Stimulated activated memory B cell treated with anti-CD40 and anti-IgM and Interleukin-4, amounts not matched to agents 10 μg/mL and 1 μg/mL and 100 μg/mL, for 72 hours (primary cell): Measurements from ENCODE around the gene ADAM22.

ENCODE experiments used
- ATAC-seq: fragments of 150-1000 bp; cut with Tn5 transposase; 2 replicates; pipeline ENCODE4 v1.10.0; 2021
- H3K27ac Mint-ChIP-seq: one replicate; pipeline ENCODE4 v1.8.0; 2022; ENCODE audit warnings: mild to moderate bottlenecking, mixed read lengths
- H3K27me3 Mint-ChIP-seq: one replicate; pipeline ENCODE4 v1.8.0; 2022; ENCODE audit warnings: mixed read lengths
- H3K36me3 Mint-ChIP-seq: one replicate; pipeline ENCODE4 v1.8.0; 2022; ENCODE audit warnings: mixed read lengths
- H3K4me1 Mint-ChIP-seq: one replicate; pipeline ENCODE4 v1.8.0; 2022; ENCODE audit warnings: mixed read lengths
- H3K4me3 Mint-ChIP-seq: one replicate; pipeline ENCODE4 v1.8.0; 2022; ENCODE audit warnings: mild to moderate bottlenecking, moderate library complexity, mixed read lengths
- H3K9me3 Mint-ChIP-seq: one replicate; pipeline ENCODE4 v1.8.0; 2022; ENCODE audit warnings: mixed read lengths

Gene ADAM22

GRCh38 chr7:88101769-88102168, 167.7 kb downstream of the ADAM22 start:
- H3K27ac Mint-ChIP-seq = no peak overlapping the region
- H3K9me3 Mint-ChIP-seq = no peaks in the 10 kb centered on the region
- H3K4me3 Mint-ChIP-seq = no peak overlapping the region
- no peak for ATAC-seq
- no peaks in the 10 kb centered on the region for H3K36me3 Mint-ChIP-seq
- H3K27me3 Mint-ChIP-seq = no peaks in the 10 kb centered on the region
- H3K4me1 Mint-ChIP-seq = no peaks in the 10 kb centered on the region

- no peak for ATAC-seq
- no peaks in the 10 kb centered on the region for H3K4me1 Mint-ChIP-seq
- no peaks in the 10 kb centered on the region for H3K9me3 Mint-ChIP-seq
- H3K27ac Mint-ChIP-seq = no peak overlapping the region
- H3K36me3 Mint-ChIP-seq = no peaks in the 10 kb centered on the region
- no peak overlapping the region for H3K4me3 Mint-ChIP-seq
- H3K27me3 Mint-ChIP-seq = no peaks in the 10 kb centered on the region
Observed at GRCh38 chr7:88102675-88103074, 168.6 kb downstream of the ADAM22 start.

- Mint-ChIP-seq H3K9me3 (no peaks in the 10 kb centered on the region), H3K27ac (no peak overlapping the region), H3K4me3 (no peak overlapping the region), H3K36me3 (no peaks in the 10 kb centered on the region), H3K4me1 (no peaks in the 10 kb centered on the region), H3K27me3 (no peaks in the 10 kb centered on the region)
- ATAC-seq = no peak
Observed at GRCh38 chr7:88104732-88105131, 170.7 kb downstream of the ADAM22 start.

- Mint-ChIP-seq H3K4me1 (no peaks in the 10 kb centered on the region), H3K9me3 (no peaks in the 10 kb centered on the region)
Observed at GRCh38 chr7:88105231-88105630, 171.2 kb downstream of the ADAM22 start.

GRCh38 chr7:88106434-88106833, 172.4 kb downstream of the ADAM22 start:
- no peak overlapping the region for H3K4me3 Mint-ChIP-seq

More at GRCh38 chr7:88105231-88105630, 171.2 kb downstream of the ADAM22 start:
- Mint-ChIP-seq H3K27me3 (no peaks in the 10 kb centered on the region), H3K27ac (no peak overlapping the region), H3K36me3 (no peaks in the 10 kb centered on the region), H3K4me3 (no peak overlapping the region)
- ATAC-seq = no peak

GRCh38 chr7:88109612-88110011, 175.6 kb downstream of the ADAM22 start:
- no peak overlapping the region for H3K4me3 Mint-ChIP-seq
- no peaks in the 10 kb centered on the region for H3K4me1 Mint-ChIP-seq
- no peaks in the 10 kb centered on the region for H3K36me3 Mint-ChIP-seq
- H3K27ac Mint-ChIP-seq = no peak overlapping the region
- no peak for ATAC-seq
- H3K27me3 Mint-ChIP-seq = no peaks in the 10 kb centered on the region
- no peaks in the 10 kb centered on the region for H3K9me3 Mint-ChIP-seq

More at GRCh38 chr7:88106434-88106833, 172.4 kb downstream of the ADAM22 start:
- no peaks in the 10 kb centered on the region for H3K4me1 Mint-ChIP-seq
- no peaks in the 10 kb centered on the region for H3K36me3 Mint-ChIP-seq
- no peak overlapping the region for H3K27ac Mint-ChIP-seq
- H3K9me3 Mint-ChIP-seq = no peaks in the 10 kb centered on the region
- H3K27me3 Mint-ChIP-seq = no peaks in the 10 kb centered on the region
- ATAC-seq = no peak

GRCh38 chr7:88111140-88111743, 177.2 kb downstream of the ADAM22 start:
- no peaks in the 10 kb centered on the region for H3K36me3 Mint-ChIP-seq
- no peak for ATAC-seq
- H3K9me3 Mint-ChIP-seq = no peaks in the 10 kb centered on the region
- H3K4me1 Mint-ChIP-seq = no peaks in the 10 kb centered on the region
- no peaks in the 10 kb centered on the region for H3K27me3 Mint-ChIP-seq
- no peak overlapping the region for H3K27ac Mint-ChIP-seq
- no peak overlapping the region for H3K4me3 Mint-ChIP-seq

GRCh38 chr7:88111954-88112471, 178.0 kb downstream of the ADAM22 start:
- Mint-ChIP-seq H3K4me3 (no peak overlapping the region), H3K9me3 (no peaks in the 10 kb centered on the region), H3K27ac (no peak overlapping the region), H3K4me1 (no peaks in the 10 kb centered on the region), H3K36me3 (no peaks in the 10 kb centered on the region), H3K27me3 (no peaks in the 10 kb centered on the region)
- ATAC-seq = no peak

- Mint-ChIP-seq H3K4me3 (no peak overlapping the region), H3K27me3 (no peaks in the 10 kb centered on the region), H3K9me3 (no peaks in the 10 kb centered on the region), H3K4me1 (no peaks in the 10 kb centered on the region), H3K27ac (no peak overlapping the region), H3K36me3 (no peaks in the 10 kb centered on the region)
- ATAC-seq = peak; percentile 55
Observed at GRCh38 chr7:88115258-88115796, 181.3 kb downstream of the ADAM22 start.

GRCh38 chr7:88115816-88116215, 181.8 kb downstream of the ADAM22 start:
- Mint-ChIP-seq H3K27me3 (no peaks in the 10 kb centered on the region), H3K27ac (no peak overlapping the region), H3K4me1 (no peaks in the 10 kb centered on the region), H3K4me3 (no peak overlapping the region), H3K9me3 (no peaks in the 10 kb centered on the region), H3K36me3 (no peaks in the 10 kb centered on the region)
- ATAC-seq = no peak

- Mint-ChIP-seq H3K9me3 (no peaks in the 10 kb centered on the region), H3K27ac (no peak overlapping the region), H3K4me3 (no peak overlapping the region), H3K36me3 (no peaks in the 10 kb centered on the region), H3K27me3 (no peaks in the 10 kb centered on the region), H3K4me1 (no peaks in the 10 kb centered on the region)
- no peak for ATAC-seq
Observed at GRCh38 chr7:88116235-88116795, 182.3 kb downstream of the ADAM22 start.

- H3K4me3 Mint-ChIP-seq = no peak overlapping the region
- H3K27ac Mint-ChIP-seq = no peak overlapping the region
- no peaks in the 10 kb centered on the region for H3K27me3 Mint-ChIP-seq
- H3K36me3 Mint-ChIP-seq = no peaks in the 10 kb centered on the region
- H3K9me3 Mint-ChIP-seq = no peaks in the 10 kb centered on the region
- no peak for ATAC-seq
- no peaks in the 10 kb centered on the region for H3K4me1 Mint-ChIP-seq
Observed at GRCh38 chr7:88117325-88117724, 183.3 kb downstream of the ADAM22 start.

GRCh38 chr7:88121335-88121734, 187.3 kb downstream of the ADAM22 start:
- Mint-ChIP-seq H3K9me3 (no peaks in the 10 kb centered on the region), H3K4me1 (no peaks in the 10 kb centered on the region), H3K27ac (no peak overlapping the region), H3K36me3 (no peaks in the 10 kb centered on the region), H3K4me3 (no peak overlapping the region), H3K27me3 (no peaks in the 10 kb centered on the region)
- no peak for ATAC-seq

GRCh38 chr7:88127637-88128290, 193.7 kb downstream of the ADAM22 start:
- H3K4me1 Mint-ChIP-seq = peaks cover 2% of the 10 kb centered on the region
- H3K36me3 Mint-ChIP-seq = no peaks in the 10 kb centered on the region
- ATAC-seq = no peak
- no peak overlapping the region for H3K4me3 Mint-ChIP-seq
- no peak overlapping the region for H3K27ac Mint-ChIP-seq
- H3K9me3 Mint-ChIP-seq = no peaks in the 10 kb centered on the region
- no peaks in the 10 kb centered on the region for H3K27me3 Mint-ChIP-seq

- no peak overlapping the region for H3K4me3 Mint-ChIP-seq
- no peaks in the 10 kb centered on the region for H3K36me3 Mint-ChIP-seq
- H3K4me1 Mint-ChIP-seq = peaks cover 6% of the 10 kb centered on the region
- H3K27me3 Mint-ChIP-seq = no peaks in the 10 kb centered on the region
- H3K27ac Mint-ChIP-seq = no peak overlapping the region
- no peaks in the 10 kb centered on the region for H3K9me3 Mint-ChIP-seq
- peak; percentile 66 for ATAC-seq
Observed at GRCh38 chr7:88132725-88133124, 198.7 kb downstream of the ADAM22 start.

GRCh38 chr7:88140947-88141346, 206.9 kb downstream of the ADAM22 start:
- H3K27ac Mint-ChIP-seq = no peak overlapping the region

More at GRCh38 chr7:88140947-88141346, 206.9 kb downstream of the ADAM22 start:
- no peak overlapping the region for H3K4me3 Mint-ChIP-seq
- H3K4me1 Mint-ChIP-seq = no peaks in the 10 kb centered on the region
- H3K9me3 Mint-ChIP-seq = no peaks in the 10 kb centered on the region
- no peak for ATAC-seq
- H3K27me3 Mint-ChIP-seq = no peaks in the 10 kb centered on the region
- H3K36me3 Mint-ChIP-seq = no peaks in the 10 kb centered on the region
